ENCODE results near the gene CORIN. TPM values are rescaled to one million over a fixed set of nuclear protein-coding genes. Genes with fewer than 3 reads are reported as not detected.

The CORIN gene
- total RNA-seq, 2 experiments from 2014 or later, result 0.29 to 0.34 TPM

- Mint-ChIP-seq H3K9me3 (peaks cover 5% of the 10 kb centered on the region), H3K27me3 (peaks cover 4% of the 10 kb centered on the region), H3K4me1 (ENCODE audit: low read depth) (no peaks in the 10 kb centered on the region), H3K4me3 (no peak overlapping the region), H3K36me3 (ENCODE audit: low read depth) (no peaks in the 10 kb centered on the region), H3K27ac (no peak overlapping the region)
- TF ChIP-seq, protein P1, sequence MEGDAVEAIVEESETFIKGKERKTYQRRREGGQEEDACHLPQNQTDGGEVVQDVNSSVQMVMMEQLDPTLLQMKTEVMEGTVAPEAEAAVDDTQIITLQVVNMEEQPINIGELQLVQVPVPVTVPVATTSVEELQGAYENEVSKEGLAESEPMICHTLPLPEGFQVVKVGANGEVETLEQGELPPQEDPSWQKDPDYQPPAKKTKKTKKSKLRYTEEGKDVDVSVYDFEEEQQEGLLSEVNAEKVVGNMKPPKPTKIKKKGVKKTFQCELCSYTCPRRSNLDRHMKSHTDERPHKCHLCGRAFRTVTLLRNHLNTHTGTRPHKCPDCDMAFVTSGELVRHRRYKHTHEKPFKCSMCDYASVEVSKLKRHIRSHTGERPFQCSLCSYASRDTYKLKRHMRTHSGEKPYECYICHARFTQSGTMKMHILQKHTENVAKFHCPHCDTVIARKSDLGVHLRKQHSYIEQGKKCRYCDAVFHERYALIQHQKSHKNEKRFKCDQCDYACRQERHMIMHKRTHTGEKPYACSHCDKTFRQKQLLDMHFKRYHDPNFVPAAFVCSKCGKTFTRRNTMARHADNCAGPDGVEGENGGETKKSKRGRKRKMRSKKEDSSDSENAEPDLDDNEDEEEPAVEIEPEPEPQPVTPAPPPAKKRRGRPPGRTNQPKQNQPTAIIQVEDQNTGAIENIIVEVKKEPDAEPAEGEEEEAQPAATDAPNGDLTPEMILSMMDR (IDR thresholded peaks at IDR 0.05), result no peak
- ChIA-PET CTCF (interaction anchor here (0.5 to 1.2 kb wide), 2 partner anchors 133 to 197 kb away, joined by 3 to 4 read pairs; no protein-coding TSS in a partner anchor), POLR2A (no interaction called here)
- ATAC-seq, result no peak
- DNase-seq, result no peak
- intact Hi-C loops (cut with micrococcal nuclease), result no loop called here
Observed at GRCh38 chr4:47736555-47736954, 101.3 kb downstream of the CORIN start.

DNA sequence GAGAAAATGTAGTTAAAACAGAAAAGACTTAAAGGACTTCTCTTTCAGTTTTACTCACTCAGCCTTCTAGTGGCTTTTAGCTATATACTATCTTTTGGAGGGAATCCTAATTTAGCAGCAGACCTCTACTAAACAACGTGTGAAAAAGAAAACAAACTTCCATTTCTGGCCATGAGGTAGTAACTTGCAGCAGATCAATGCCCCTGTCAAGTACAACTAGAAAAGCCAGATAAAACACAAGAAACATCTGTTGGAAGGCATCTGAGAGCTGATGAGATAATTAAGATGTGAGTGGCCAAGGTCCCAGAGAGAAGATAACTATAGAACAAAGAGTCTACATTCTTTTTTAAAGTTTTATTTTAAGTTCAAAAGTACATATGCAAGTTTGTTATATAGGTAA, 101.7 kb downstream of the CORIN start:
- POLR2A ChIA-PET, result no interaction called here
- peaks cover 4% of the 10 kb centered on the region for H3K27me3 Mint-ChIP-seq
- H3K36me3 Mint-ChIP-seq (ENCODE audit: low read depth), result no peaks in the 10 kb centered on the region
- no peak overlapping the region for H3K4me3 Mint-ChIP-seq
- intact Hi-C loops (cut with micrococcal nuclease), result no loop called here
- DNase-seq (no peak), ATAC-seq (no peak)
- CTCF ChIA-PET, result interaction anchor here (0.5 kb wide), 1 partner anchor 133 kb away, joined by 3 read pairs; no protein-coding TSS in a partner anchor
- no peak overlapping the region for H3K27ac Mint-ChIP-seq
- H3K4me1 Mint-ChIP-seq (ENCODE audit: low read depth), result no peaks in the 10 kb centered on the region
- H3K9me3 Mint-ChIP-seq, result peaks cover 5% of the 10 kb centered on the region
- TF ChIP-seq, protein P1 (IDR thresholded peaks at IDR 0.05), result no peak

DNA sequence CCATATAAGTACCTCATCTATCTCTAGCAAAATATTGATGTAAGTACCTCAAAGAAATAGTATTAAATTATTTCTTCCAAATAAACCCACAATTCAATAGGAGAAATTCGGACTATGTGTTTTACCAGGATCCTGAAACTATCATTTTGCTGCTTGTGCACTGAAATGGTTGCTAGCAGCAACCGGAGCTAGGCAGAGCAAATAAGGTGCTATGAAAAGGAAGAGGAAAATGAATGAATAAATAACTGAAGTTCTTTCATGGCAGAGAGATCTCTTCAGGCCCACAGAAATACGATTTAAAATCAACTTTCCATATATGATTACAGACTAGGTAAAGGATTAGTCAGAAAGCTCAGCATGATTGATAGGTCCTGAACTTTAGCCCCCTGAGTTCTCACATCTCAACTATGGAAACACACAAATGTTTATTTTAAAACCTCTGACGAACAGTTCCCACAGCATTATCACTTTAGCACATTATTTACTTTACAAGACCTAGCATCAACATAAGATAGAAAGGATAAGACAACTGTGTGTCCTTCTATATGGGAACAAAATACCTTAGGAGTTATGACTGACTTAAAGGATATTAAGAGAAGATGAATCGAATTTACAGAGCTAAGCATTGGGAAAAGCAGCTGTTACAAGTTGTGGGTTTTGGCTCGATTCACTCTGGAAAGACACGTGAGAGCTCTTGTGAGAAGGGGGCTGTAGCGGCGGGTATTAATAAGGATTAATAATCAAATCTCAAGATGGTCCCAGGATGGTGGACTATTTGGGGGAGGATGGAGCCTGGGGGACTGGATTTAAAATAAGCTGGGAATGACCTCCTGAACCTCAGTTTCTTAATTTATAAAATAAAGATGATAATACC, 104.3 kb downstream of the CORIN start:
- Mint-ChIP-seq H3K27me3 (peaks cover 6% of the 10 kb centered on the region), H3K9me3 (no peaks in the 10 kb centered on the region), H3K36me3 (ENCODE audit: low read depth) (no peaks in the 10 kb centered on the region), H3K4me3 (no peak overlapping the region), H3K27ac (no peak overlapping the region), H3K4me1 (ENCODE audit: low read depth) (no peaks in the 10 kb centered on the region)
- intact Hi-C loops (cut with micrococcal nuclease), result no loop called here
- TF ChIP-seq, protein P1 (IDR thresholded peaks at IDR 0.05), result no peak
- ChIA-PET POLR2A (no interaction called here), CTCF (no interaction called here)
- DNase-seq, result no peak
- ATAC-seq, result no peak

- Mint-ChIP-seq H3K36me3 (ENCODE audit: low read depth) (no peaks in the 10 kb centered on the region), H3K9me3 (no peaks in the 10 kb centered on the region), H3K4me1 (ENCODE audit: low read depth) (no peaks in the 10 kb centered on the region), H3K27ac (no peak overlapping the region), H3K27me3 (peaks cover 6% of the 10 kb centered on the region), H3K4me3 (no peak overlapping the region)
- ATAC-seq, result no peak
- TF ChIP-seq, protein P1 (IDR thresholded peaks at IDR 0.05), result no peak
- ChIA-PET POLR2A (no interaction called here), CTCF (no interaction called here)
- DNase-seq, result no peak
- intact Hi-C loops (cut with micrococcal nuclease), result no loop called here
Observed at GRCh38 chr4:47731182-47731581, 106.7 kb downstream of the CORIN start.

- peaks cover 7% of the 10 kb centered on the region for H3K27me3 Mint-ChIP-seq
- DNase-seq (no peak), ATAC-seq (no peak)
- H3K9me3 Mint-ChIP-seq, result no peaks in the 10 kb centered on the region
- intact Hi-C loops (cut with micrococcal nuclease), result no loop called here
- H3K4me1 Mint-ChIP-seq (ENCODE audit: low read depth), result no peaks in the 10 kb centered on the region
- ChIA-PET CTCF (no interaction called here), POLR2A (no interaction called here)
- no peak overlapping the region for H3K4me3 Mint-ChIP-seq
- TF ChIP-seq, protein P1 (IDR thresholded peaks at IDR 0.05), result no peak
- no peaks in the 10 kb centered on the region for H3K36me3 Mint-ChIP-seq (ENCODE audit: low read depth)
- no peak overlapping the region for H3K27ac Mint-ChIP-seq
Observed at GRCh38 chr4:47729131-47729680, 108.7 kb downstream of the CORIN start.

All from activated CD8-positive, alpha-beta T cell treated with anti-CD3 and anti-CD28 coated beads for 36 hours (primary cell).